ENCODE measurements around the gene GALNT2. TPM values are rescaled to one million over a fixed set of nuclear protein-coding genes. Genes with fewer than 3 reads are reported as not detected.

Gene GALNT2
- total and polyA plus RNA-seq, 9 donors, result 38.6 to 142 (median 83.7) TPM

- H3K4me1 ChIP-seq (ENCODE audit: insufficient read depth), result no peaks in the 10 kb centered on the region
- H3K27me3 ChIP-seq, result no peaks in the 10 kb centered on the region
- intact Hi-C loops (cut with DNase I), result no loop called here
- no peak overlapping the region for H3K4me3 ChIP-seq
- no peak for TF ChIP-seq CTCF (IDR thresholded peaks at IDR 0.05)
- no peak for TF ChIP-seq EP300 (IDR thresholded peaks at IDR 0.05)
- no peak for TF ChIP-seq POLR2A (IDR thresholded peaks at IDR 0.05)
- WGBS, 3 donors, result 94 to 95% (median 95%) methylated on average over 17 of the region's 17 CpGs
- H3K9me3 ChIP-seq, result no peaks in the 10 kb centered on the region
- no peaks in the 10 kb centered on the region for H3K36me3 ChIP-seq
- no peak overlapping the region for H3K27ac ChIP-seq
- no peak for DNase-seq
Observed at GRCh38 chr1:230243146-230243545, 176.1 kb downstream of the GALNT2 start.

- 94 to 95% (median 95%) methylated on average over 15 of the region's 15 CpGs for WGBS, 3 donors
- H3K36me3 ChIP-seq, result no peaks in the 10 kb centered on the region
- no peak overlapping the region for H3K4me3 ChIP-seq
- intact Hi-C loops (cut with DNase I), result no loop called here
- DNase-seq, result no peak
- no peaks in the 10 kb centered on the region for H3K27me3 ChIP-seq
- H3K9me3 ChIP-seq, result no peaks in the 10 kb centered on the region
- no peak overlapping the region for H3K27ac ChIP-seq
- TF ChIP-seq CTCF (IDR thresholded peaks at IDR 0.05), result no peak
- no peak for TF ChIP-seq POLR2A (IDR thresholded peaks at IDR 0.05)
- TF ChIP-seq EP300 (IDR thresholded peaks at IDR 0.05), result no peak
- no peaks in the 10 kb centered on the region for H3K4me1 ChIP-seq (ENCODE audit: insufficient read depth)
Observed at GRCh38 chr1:230243583-230244353, 176.7 kb downstream of the GALNT2 start.

- Histone ChIP-seq H3K36me3 (no peaks in the 10 kb centered on the region), H3K27ac (no peak overlapping the region), H3K9me3 (no peaks in the 10 kb centered on the region), H3K27me3 (no peaks in the 10 kb centered on the region), H3K4me1 (ENCODE audit: insufficient read depth) (peaks cover 2% of the 10 kb centered on the region), H3K4me3 (no peak overlapping the region)
- intact Hi-C loops (cut with DNase I), result no loop called here
- 93 to 95% (median 95%) methylated on average over 4 of the region's 4 CpGs for WGBS, 3 donors
- TF ChIP-seq EP300 (IDR thresholded peaks at IDR 0.05), result no peak
- TF ChIP-seq POLR2A (IDR thresholded peaks at IDR 0.05), result no peak
- no peak for TF ChIP-seq CTCF (IDR thresholded peaks at IDR 0.05)
- DNase-seq, result no peak
Observed at GRCh38 chr1:230246551-230246950, 179.5 kb downstream of the GALNT2 start.

GRCh38 chr1:230248016-230248888 is 181.2 kb downstream of the GALNT2 start:
- Histone ChIP-seq H3K4me1 (ENCODE audit: insufficient read depth) (peaks cover 2% of the 10 kb centered on the region), H3K27me3 (no peaks in the 10 kb centered on the region), H3K36me3 (no peaks in the 10 kb centered on the region), H3K4me3 (no peak overlapping the region), H3K27ac (no peak overlapping the region), H3K9me3 (no peaks in the 10 kb centered on the region)
- WGBS, 3 donors, result 72 to 87% (median 84%) methylated on average over 8 of the region's 8 CpGs
- TF ChIP-seq EP300 (IDR thresholded peaks at IDR 0.05) (no peak), POLR2A (IDR thresholded peaks at IDR 0.05) (no peak), CTCF (IDR thresholded peaks at IDR 0.05) (no peak)
- DNase-seq, result no peak
- intact Hi-C loops (cut with DNase I), result no loop called here

Measured in ovary (tissue), 9 donors.